Stimulated activated CD4-positive, alpha-beta T cell treated with anti-CD3 and anti-CD28 coated beads, Interleukin-4, amount 100 ng/mL, for 48 hours (primary cell): ENCODE results near the gene RAB30.
"Not testable (repeated sequence)": the region's sequence is repeated elsewhere in the genome, so short reads cannot be mapped to it uniquely, and the experiment has no call there.

ENCODE experiments used
- DNase-seq, 2 donors: peaks; one replicate each; pipeline ENCODE4 v3.0.0-alpha.2; 2020; ENCODE audit warnings: low read depth in 2 of 2

Gene RAB30

GRCh38 chr11:83009999-83010398, 61.7 kb downstream of the RAB30 start:
- no peak for DNase-seq

- DNase-seq: not testable (repeated sequence)
Measured at GRCh38 chr11:83009136-83009535, 62.6 kb downstream of the RAB30 start.

GRCh38 chr11:83008581-83008923, 63.1 kb downstream of the RAB30 start:
- DNase-seq: no peak

- no peak for DNase-seq
Measured at GRCh38 chr11:83007909-83008580, 63.7 kb downstream of the RAB30 start.

- no peak for DNase-seq
Measured at GRCh38 chr11:83007477-83007876, 64.2 kb downstream of the RAB30 start.

- DNase-seq: no peak
Measured at GRCh38 chr11:83006877-83007330, 64.8 kb downstream of the RAB30 start.

GRCh38 chr11:83004746-83005556, 66.7 kb downstream of the RAB30 start:
- no peak for DNase-seq

GRCh38 chr11:83002522-83002921, 69.2 kb downstream of the RAB30 start:
- DNase-seq: no peak

GRCh38 chr11:83002053-83002452, 69.6 kb downstream of the RAB30 start:
- DNase-seq: no peak

GRCh38 chr11:83000381-83000780, 71.3 kb downstream of the RAB30 start:
- DNase-seq: no peak

- no peak for DNase-seq
Measured at GRCh38 chr11:82999232-82999631, 72.5 kb downstream of the RAB30 start.

- no peak for DNase-seq
Measured at GRCh38 chr11:82998697-82999096, 73.0 kb downstream of the RAB30 start.

GRCh38 chr11:82996966-82997606, 74.6 kb downstream of the RAB30 start:
- DNase-seq: no peak

GRCh38 chr11:82995754-82996398, 75.8 kb downstream of the RAB30 start:
- no peak for DNase-seq

GRCh38 chr11:82995235-82995634, 76.5 kb downstream of the RAB30 start:
- no peak for DNase-seq

GRCh38 chr11:82994604-82995230, 77.0 kb downstream of the RAB30 start:
- DNase-seq: no peak

GRCh38 chr11:82992223-82992622, 79.5 kb downstream of the RAB30 start:
- DNase-seq: no peak

- no peak for DNase-seq
Measured at GRCh38 chr11:82989628-82990404, 81.9 kb downstream of the RAB30 start.

- no peak for DNase-seq
Measured at GRCh38 chr11:82988936-82989627, 82.6 kb downstream of the RAB30 start.

GRCh38 chr11:82987997-82988396, 83.7 kb downstream of the RAB30 start:
- DNase-seq: no peak
